NAMALWA (cell line): ENCODE data around the gene GLB1L3.
A peak's percentile ranks its signal among the peaks of the same experiment; 100 is the strongest.

Source experiments
- DNase-seq: peaks from one replicate; pipeline ENCODE4 v3.0.0-alpha.2; 2015; ENCODE audit warnings: low spot score

Gene GLB1L3

DNA sequence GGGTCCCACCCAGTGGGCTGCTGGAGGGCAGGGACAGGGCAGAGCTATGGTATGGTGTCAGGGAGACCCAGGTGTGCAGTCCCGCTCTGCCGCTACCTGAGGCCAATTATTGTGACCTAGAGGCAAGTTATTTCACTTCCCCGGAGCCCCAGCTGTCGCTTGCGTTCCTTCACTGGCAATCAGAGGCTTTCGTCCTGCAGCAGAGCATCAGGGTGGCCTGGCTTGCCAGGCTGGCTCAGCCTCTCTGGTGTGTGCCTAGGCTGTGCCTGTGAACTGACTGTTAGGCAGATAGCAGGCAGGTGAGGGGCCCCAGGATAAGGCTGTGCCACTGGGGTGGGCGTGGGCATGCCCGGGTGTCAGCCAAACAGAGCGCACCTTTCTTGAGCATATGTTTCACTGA, 87.0 kb downstream of the GLB1L3 start:
- no peak for DNase-seq

DNA sequence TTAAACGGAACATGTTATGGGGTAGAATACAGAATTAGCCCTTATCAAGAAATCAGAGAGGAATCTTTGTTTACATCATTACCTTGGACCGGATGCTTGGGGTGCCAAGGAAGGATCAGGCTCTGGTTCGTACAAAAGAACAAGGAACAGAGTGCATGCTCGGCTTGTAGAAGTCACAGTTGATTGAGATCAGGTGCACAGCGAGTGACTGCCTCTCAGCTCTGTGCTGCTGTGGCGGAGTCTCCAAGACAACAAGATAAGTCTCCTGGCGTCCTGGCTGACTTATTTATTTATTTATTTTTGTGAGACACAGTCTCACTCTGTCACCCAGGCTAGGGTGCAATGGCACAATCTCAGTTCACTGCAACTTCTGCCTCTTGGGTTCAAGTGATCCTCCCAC, 87.4 kb downstream of the GLB1L3 start:
- DNase-seq = peak; percentile 30

DNA sequence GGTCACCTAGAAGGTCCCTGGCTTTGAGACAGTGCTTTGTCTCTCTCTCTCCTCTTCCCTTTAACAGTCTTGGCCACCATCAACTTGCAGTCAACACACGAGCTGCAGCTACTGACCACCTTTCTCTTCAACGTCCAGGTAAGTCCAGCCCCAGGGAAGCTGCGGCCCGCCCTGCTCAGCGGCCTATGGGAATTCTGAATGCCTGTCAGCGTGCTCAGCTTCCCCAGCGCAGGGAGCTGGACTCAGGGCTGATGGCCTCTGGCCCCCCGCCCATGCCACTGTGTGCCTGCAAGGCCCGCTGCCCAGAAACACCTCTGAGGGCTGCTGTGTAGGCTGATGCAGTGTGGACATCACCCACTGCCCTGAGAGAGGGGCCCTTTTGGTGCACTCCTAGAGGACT, 88.1 kb downstream of the GLB1L3 start:
- no peak for DNase-seq

GRCh38 chr11:134365011-134365925, 89.1 kb downstream of the GLB1L3 start:
- no peak for DNase-seq

- DNase-seq = no peak
These were observed 90.1 kb downstream of the GLB1L3 start for GRCh38 chr11:134366254-134366653.

DNA sequence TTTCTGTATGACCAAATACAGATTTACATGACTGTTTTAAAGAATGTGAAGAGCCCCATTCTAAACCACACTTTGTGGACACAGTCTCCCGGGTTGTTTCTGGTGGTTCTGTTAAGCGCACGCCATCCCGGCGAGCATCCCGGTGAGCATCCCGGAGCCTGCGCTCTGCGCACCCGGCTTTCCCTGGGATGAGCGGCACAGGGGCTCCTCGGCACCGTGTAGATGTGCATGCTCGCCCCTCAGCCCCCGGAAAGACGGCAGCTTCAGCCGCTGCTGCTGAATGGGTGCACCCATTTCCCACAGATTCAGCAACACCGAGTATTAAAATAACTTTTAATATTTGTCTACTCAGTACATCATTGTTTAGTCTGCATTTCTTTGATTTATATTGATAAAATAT, 91.6 kb downstream of the GLB1L3 start:
- no peak for DNase-seq
